CD14-positive monocyte (primary cell): ENCODE results near the gene RIMS1. TPM values are rescaled to one million over a fixed set of nuclear protein-coding genes. Genes with fewer than 3 reads are reported as not detected.

Experiments
- DNase-seq, 3 donors: peaks; one replicate each; pipeline ENCODE4 v3.0.0-alpha.2; 2011 to 2022
- H2AFZ ChIP-seq: 2 replicates; pipeline ENCODE4 v1.6.0; 2012; ENCODE audit warnings: mild to moderate bottlenecking, low read depth, low read length, inconsistent platforms; ENCODE audit not compliant: insufficient read depth, poor library complexity, severe bottlenecking
- H3K27ac ChIP-seq, 2 donors: 1 replicate in 1 of 2; 2 replicates in 1 of 2; pipeline ENCODE4 v1.5.1; 2012 to 2013; ENCODE audit warnings: low read length in 2 of 2, control low read depth in 1 of 2, inconsistent platforms in 1 of 2, low read depth in 1 of 2, mild to moderate bottlenecking in 1 of 2
- H3K27me3 ChIP-seq, 2 donors: one replicate each; pipeline versions ENCODE4 v1.6.0 to v1.6.1; 2011 to 2013; ENCODE audit warnings: low read length in 2 of 2; ENCODE audit not compliant: control insufficient read depth in 2 of 2, insufficient read depth in 2 of 2
- H3K36me3 ChIP-seq, 2 donors: replicated peaks in 1 of 2; 1 replicate in 1 of 2; 2 replicates in 1 of 2; pipeline versions ENCODE4 v1.5.1 to v1.6.1; 2012 to 2013; ENCODE audit warnings: low read length in 2 of 2, control low read depth in 1 of 2, inconsistent platforms in 1 of 2, mild to moderate bottlenecking in 1 of 2; ENCODE audit not compliant: insufficient read depth in 2 of 2, control insufficient read depth in 1 of 2
- H3K4me1 ChIP-seq, 2 donors: 1 replicate in 1 of 2; 2 replicates in 1 of 2; pipeline versions ENCODE4 v1.5.1 to v1.6.1; 2012 to 2013; ENCODE audit warnings: low read length in 2 of 2, control low read depth in 1 of 2, inconsistent platforms in 1 of 2, mild to moderate bottlenecking in 1 of 2, moderate library complexity in 1 of 2; ENCODE audit not compliant: insufficient read depth in 2 of 2, control insufficient read depth in 1 of 2
- H3K4me2 ChIP-seq: replicated peaks from 2 replicates; pipeline ENCODE3; 2012; ENCODE audit warnings: low read length, moderate library complexity, mild to moderate bottlenecking; ENCODE audit not compliant: poor library complexity, severe bottlenecking; ENCODE audit errors: extremely low read depth
- H3K4me3 ChIP-seq, 3 experiments: fragments of 200-600 bp in 1 of 3; sonication (generic) in 1 of 3; replicated peaks in 1 of 3; 1 replicate in 2 of 3; 2 replicates in 1 of 3; pipeline ENCODE4 v1.5.1; 2011 to 2013; ENCODE audit warnings: low read length in 3 of 3, mild to moderate bottlenecking in 3 of 3, control low read depth in 2 of 3, low read depth in 2 of 3, inconsistent platforms in 1 of 3, moderate library complexity in 1 of 3
- H3K79me2 ChIP-seq: 2 replicates; pipeline ENCODE4 v1.6.0; 2012; ENCODE audit warnings: mild to moderate bottlenecking, control low read depth, inconsistent platforms, low read length, moderate library complexity; ENCODE audit not compliant: insufficient read depth
- H3K9ac ChIP-seq: 2 replicates; pipeline ENCODE4 v1.6.0; 2017; ENCODE audit warnings: low read length, mild to moderate bottlenecking; ENCODE audit not compliant: insufficient read depth, poor library complexity, severe bottlenecking
- H3K9me3 ChIP-seq, 2 donors: replicated peaks in 1 of 2; 1 replicate in 1 of 2; 2 replicates in 1 of 2; pipeline versions ENCODE4 v1.5.1 to v1.6.1; 2012 to 2013; ENCODE audit warnings: low read length in 2 of 2, control low read depth in 1 of 2; ENCODE audit not compliant: control insufficient read depth in 1 of 2, insufficient read depth in 1 of 2
- H4K20me1 ChIP-seq: 2 replicates; pipeline ENCODE4 v1.6.0; 2012; ENCODE audit warnings: mild to moderate bottlenecking, low read length, control low read depth, moderate library complexity; ENCODE audit not compliant: insufficient read depth
- H3K27ac Mint-ChIP-seq, 7 donors: one replicate each; pipeline ENCODE4 v1.8.0; 2020; ENCODE audit warnings: mild to moderate bottlenecking in 7 of 7, mixed read lengths in 7 of 7, moderate library complexity in 6 of 7, inconsistent platforms in 2 of 7
- H3K27me3 Mint-ChIP-seq, 3 donors: one replicate each; pipeline ENCODE4 v1.8.0; 2021 to 2022; ENCODE audit warnings: low read depth in 3 of 3, mild to moderate bottlenecking in 3 of 3, mixed read lengths in 3 of 3, moderate library complexity in 3 of 3, inconsistent platforms in 1 of 3
- H3K36me3 Mint-ChIP-seq, 2 donors: one replicate each; pipeline ENCODE4 v1.8.0; 2020; ENCODE audit warnings: mixed read lengths in 2 of 2, inconsistent platforms in 1 of 2, mild to moderate bottlenecking in 1 of 2
- H3K4me1 Mint-ChIP-seq: one replicate; pipeline ENCODE4 v1.8.0; 2020; ENCODE audit warnings: mild to moderate bottlenecking, mixed read lengths
- H3K4me3 Mint-ChIP-seq, 2 donors: one replicate each; pipeline ENCODE4 v1.8.0; 2020; ENCODE audit warnings: mild to moderate bottlenecking in 2 of 2, mixed read lengths in 2 of 2, moderate library complexity in 1 of 2
- H3K9me3 Mint-ChIP-seq, 7 donors: one replicate each; pipeline ENCODE4 v1.8.0; 2020 to 2022; ENCODE audit warnings: mixed read lengths in 7 of 7, mild to moderate bottlenecking in 6 of 7, moderate library complexity in 6 of 7, inconsistent platforms in 2 of 7
- CTCF ChIP-seq: fragments of 200-600 bp; IDR thresholded peaks from one replicate; pipeline ENCODE4 v1.8.0; 2022; ENCODE audit warnings: antibody characterized with exemption, mild to moderate bottlenecking
- WGBS: methylation state at CpG from one replicate; pipeline ENCODE4 v1.1.5; 2013; ENCODE audit warnings: missing lambda C conversion rate; ENCODE audit not compliant: insufficient coverage; 5-methylcytosine and 5-hydroxymethylcytosine counted together
- intact Hi-C, 2 donors: fragments of 100-400 bp; cut with micrococcal nuclease; formaldehyde crosslinking; loops; one replicate each; pipeline versions ENCODE4 v1.15.0 to v1.15.1; 2023
- polyA plus RNA-seq, 3 donors: library from polyadenylated mRNA; depleted of rRNA in 1 of 3; unstranded in 2 of 3; stranded (reverse) in 1 of 3; fragments of 300-500 nt in 2 of 3; fragments of >200 nt in 1 of 3; fragmentation: Illumina TruSeq in 2 of 3; gene quantifications; 1 replicate in 2 of 3; 2 replicates in 1 of 3; pipeline ENCODE4 v1.2.3, GENCODE V29; 2012 to 2021

The RIMS1 gene
- polyA plus RNA-seq, 3 donors: not detected

- no peak for TF ChIP-seq CTCF
- Histone ChIP-seq H4K20me1 (no peaks in the 10 kb centered on the region), H3K4me1 (no peaks in the 10 kb centered on the region), H2AFZ (no peak overlapping the region), H3K27me3 (no peaks in the 10 kb centered on the region), H3K9me3 (peaks cover 0 to 4% of the 10 kb centered on the region in 2 donors), H3K4me2 (no peak overlapping the region), H3K79me2 (no peaks in the 10 kb centered on the region), H3K36me3 (no peaks in the 10 kb centered on the region), H3K4me3 (no peak overlapping the region), H3K27ac (no peak overlapping the region), H3K9ac (no peak overlapping the region)
- no peaks in the 10 kb centered on the region for H3K4me1 Mint-ChIP-seq
- no peak overlapping the region for H3K27ac Mint-ChIP-seq
- peaks cover 0 to 3% (median 0%) of the 10 kb centered on the region in 3 donors for H3K27me3 Mint-ChIP-seq
- no peak overlapping the region for H3K4me3 Mint-ChIP-seq
- no CpG with 5 or more reads among the region's 3 CpGs for WGBS
- H3K36me3 Mint-ChIP-seq: no peaks in the 10 kb centered on the region
- intact Hi-C loops: no loop called here
- no peak for DNase-seq
- peaks cover 0 to 6% (median 2%) of the 10 kb centered on the region in 7 donors for H3K9me3 Mint-ChIP-seq
These were observed 30.9 kb upstream of the RIMS1 start for GRCh38 chr6:71855406-71855805.

- H3K27me3 Mint-ChIP-seq: peaks cover 0 to 2% (median 2%) of the 10 kb centered on the region in 3 donors
- TF ChIP-seq CTCF: no peak
- intact Hi-C loops: no loop called here
- Histone ChIP-seq H3K4me3 (no peak overlapping the region), H3K27ac (no peak overlapping the region), H3K9me3 (no peaks in the 10 kb centered on the region), H3K79me2 (no peaks in the 10 kb centered on the region), H3K4me2 (no peak overlapping the region), H4K20me1 (no peaks in the 10 kb centered on the region), H3K4me1 (no peaks in the 10 kb centered on the region), H2AFZ (no peak overlapping the region), H3K9ac (no peak overlapping the region), H3K36me3 (no peaks in the 10 kb centered on the region), H3K27me3 (no peaks in the 10 kb centered on the region)
- no peaks in the 10 kb centered on the region for H3K36me3 Mint-ChIP-seq
- no peak overlapping the region for H3K27ac Mint-ChIP-seq
- no peaks in the 10 kb centered on the region for H3K4me1 Mint-ChIP-seq
- peaks cover 0 to 4% (median 0%) of the 10 kb centered on the region in 7 donors for H3K9me3 Mint-ChIP-seq
- DNase-seq: no peak
- H3K4me3 Mint-ChIP-seq: no peak overlapping the region
These were observed 7.3 kb upstream of the RIMS1 start for GRCh38 chr6:71879016-71879415.
